GM19238 (cell line): ENCODE measurements around the gene CD7.

Source experiments
- DNase-seq: peaks from one replicate; pipeline ENCODE4 v3.0.0; 2011; ENCODE audit warnings: low spot score; ENCODE audit not compliant: insufficient read length

Gene CD7

DNA sequence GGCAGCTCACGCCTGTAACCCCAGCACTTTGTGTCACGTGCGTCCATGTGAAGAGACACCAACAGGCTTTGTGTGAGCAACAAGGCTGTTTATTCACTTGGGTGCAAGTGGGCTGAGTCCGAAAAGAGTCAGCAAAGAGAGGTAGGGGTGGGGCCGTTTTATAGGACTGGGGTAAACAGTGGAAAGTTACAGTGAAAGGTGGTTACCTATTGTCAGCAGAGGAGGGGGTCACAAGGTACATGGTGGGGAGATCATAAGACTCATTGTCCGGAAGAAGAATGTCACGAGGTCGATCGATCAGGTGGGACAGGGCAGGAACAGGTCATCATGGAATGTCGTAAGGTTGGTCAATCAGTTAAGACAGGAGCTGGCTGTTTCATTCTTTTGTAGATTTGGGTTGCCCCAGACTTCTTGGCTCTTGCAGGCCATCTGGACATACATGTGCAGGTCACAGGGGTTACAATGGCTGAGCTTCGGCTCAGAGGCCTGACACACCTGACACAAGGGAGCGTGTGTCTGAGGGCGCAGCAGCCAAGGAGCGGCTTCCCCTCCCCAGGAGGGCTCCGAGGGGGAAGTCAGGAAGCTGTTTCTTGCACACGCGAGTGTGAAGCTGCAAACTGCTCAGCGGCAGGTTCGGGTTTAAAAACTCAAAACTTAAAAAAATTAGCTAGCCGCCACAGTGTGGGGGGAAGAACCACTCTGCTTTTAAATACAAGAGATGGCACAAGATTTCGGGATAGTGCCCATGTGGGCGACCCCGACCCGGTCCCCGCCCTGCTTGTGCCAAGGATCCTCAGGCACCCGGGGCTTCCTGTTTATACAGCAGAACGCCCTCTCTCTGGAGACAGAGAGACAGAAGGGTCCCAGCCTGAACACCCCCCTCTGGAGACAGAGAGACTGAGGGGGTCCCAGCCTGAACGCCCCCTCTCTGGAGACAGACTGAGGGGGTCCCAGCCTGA lies 29.2 kb upstream of the CD7 start:
- no peak for DNase-seq

DNA sequence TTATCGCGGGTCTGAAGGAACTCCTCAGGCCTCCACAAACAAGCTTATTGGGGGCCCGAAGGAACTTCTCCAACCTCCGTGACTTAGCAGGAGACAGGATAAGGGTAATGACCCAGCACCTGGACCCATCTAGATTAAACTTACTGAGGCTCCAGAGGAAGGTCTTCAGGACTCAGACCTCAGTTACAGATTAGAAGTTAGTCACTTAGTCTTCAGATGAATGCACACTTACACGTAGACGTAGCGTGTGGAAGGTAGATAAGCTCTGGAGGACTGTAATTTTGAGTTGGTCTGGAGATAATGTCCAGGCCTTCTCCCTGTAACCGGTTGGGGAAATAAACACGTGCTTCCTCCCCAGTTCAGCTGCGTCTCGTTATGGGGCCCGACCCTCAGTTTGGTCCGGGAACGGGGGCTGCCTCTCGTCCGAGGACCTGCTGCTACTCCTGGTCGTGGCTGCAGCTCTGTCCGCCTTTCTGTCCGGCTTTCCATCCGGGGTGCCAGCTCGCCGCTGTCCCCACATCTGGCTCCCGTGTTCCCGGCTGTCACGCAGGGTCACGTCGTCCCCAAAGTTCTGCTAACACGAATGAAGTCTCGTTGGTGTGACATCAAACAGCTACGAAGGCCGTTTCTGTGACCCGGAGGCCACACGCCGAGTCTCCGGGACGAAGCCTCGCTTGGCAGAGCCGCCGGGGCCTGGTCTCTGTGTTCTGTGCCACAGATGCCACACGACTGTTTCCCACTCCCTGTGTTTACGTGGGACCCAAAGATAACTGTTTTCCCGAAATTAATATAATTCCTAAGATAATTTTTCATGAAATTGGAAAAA lies 28.0 kb upstream of the CD7 start:
- DNase-seq, result no peak

DNA sequence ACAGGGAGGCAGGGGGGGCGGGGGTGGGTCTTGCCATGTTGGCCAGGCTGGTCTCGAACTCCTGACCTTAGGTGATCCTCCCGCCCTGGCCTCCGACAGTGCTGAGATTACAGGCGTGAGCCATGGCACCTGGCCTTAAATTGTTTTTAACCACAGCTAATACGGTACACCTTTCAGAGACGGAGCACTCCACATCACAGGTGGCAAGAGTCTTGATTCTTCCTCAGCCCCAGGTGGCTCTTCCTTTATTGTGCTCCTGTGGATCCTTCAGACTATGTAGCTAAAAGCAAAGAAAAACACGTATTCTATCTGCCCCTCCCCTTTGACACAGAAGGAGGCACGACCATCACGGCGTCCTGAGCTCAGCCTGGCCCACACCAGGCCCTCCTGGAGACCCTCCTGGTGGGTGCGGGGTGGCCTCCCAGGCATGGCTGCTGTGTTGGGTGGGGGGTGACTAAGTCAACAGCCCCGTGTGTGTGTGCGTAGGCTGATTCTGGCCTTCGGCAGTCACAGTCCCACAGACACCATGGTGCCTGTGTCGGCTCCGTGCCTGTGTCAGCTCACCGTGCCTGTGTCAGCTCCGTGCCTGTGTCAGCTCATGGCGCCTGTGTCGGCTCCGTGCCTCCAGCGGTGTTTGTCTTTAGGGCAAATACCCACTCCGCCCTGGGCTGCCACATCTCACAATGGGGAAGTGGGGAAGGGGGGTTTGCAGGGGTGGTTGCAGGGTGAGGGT lies 26.9 kb upstream of the CD7 start:
- DNase-seq, result no peak

DNA sequence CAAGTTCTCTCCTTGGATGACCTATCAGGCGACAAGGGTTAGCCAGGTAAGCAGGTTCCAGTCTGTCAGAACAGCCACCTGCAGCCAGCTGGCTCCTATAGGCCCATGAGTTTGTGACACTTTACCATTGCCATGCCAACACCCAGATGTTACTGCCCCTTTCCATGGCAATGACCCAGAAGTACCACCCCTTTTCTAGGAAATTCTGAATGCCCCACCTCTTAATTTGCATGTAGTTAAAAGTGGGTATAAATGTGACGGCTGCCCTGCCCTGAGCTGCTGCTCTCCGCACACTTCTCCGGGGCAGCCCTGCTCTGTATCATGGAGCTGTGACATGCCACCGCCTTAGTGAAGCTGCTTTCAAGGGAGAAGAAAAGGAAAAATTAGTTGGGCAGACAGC lies 26.2 kb upstream of the CD7 start:
- no peak for DNase-seq

DNA sequence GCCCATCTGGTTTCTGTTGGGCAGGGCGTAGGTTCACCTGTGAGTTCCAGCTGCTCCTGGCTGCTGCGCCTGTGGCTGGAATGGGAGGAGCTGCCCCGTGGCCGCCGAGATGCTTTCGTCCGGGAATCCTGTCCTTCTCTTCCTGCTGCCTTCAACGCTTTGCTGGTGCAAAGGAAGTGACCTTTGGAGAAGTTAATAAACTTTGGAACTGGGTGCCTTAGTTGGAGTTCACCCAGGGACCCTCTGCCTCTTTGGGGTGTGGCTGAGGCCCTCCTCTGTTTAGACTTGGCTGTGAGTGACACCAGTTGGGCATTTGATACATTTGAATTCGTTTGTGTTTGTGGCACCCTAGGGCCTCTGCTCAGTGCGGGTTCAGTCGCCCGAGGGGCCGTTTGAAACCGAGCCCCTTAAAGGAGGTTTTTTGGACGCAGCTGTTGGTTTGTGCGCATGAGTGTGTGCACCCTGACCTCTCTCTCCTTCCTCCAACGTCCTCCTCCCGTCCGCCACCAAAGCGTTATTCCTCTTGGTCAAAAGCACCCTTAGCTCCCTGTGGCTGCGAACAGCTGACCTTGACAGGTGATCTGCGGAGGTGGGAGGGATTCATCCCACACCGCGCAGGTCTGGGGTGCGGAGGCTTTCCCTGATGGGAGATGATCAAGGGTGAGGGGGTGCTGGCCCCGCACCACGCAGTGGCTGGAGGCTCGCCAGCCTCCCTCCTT lies 25.1 kb upstream of the CD7 start:
- no peak for DNase-seq

DNA sequence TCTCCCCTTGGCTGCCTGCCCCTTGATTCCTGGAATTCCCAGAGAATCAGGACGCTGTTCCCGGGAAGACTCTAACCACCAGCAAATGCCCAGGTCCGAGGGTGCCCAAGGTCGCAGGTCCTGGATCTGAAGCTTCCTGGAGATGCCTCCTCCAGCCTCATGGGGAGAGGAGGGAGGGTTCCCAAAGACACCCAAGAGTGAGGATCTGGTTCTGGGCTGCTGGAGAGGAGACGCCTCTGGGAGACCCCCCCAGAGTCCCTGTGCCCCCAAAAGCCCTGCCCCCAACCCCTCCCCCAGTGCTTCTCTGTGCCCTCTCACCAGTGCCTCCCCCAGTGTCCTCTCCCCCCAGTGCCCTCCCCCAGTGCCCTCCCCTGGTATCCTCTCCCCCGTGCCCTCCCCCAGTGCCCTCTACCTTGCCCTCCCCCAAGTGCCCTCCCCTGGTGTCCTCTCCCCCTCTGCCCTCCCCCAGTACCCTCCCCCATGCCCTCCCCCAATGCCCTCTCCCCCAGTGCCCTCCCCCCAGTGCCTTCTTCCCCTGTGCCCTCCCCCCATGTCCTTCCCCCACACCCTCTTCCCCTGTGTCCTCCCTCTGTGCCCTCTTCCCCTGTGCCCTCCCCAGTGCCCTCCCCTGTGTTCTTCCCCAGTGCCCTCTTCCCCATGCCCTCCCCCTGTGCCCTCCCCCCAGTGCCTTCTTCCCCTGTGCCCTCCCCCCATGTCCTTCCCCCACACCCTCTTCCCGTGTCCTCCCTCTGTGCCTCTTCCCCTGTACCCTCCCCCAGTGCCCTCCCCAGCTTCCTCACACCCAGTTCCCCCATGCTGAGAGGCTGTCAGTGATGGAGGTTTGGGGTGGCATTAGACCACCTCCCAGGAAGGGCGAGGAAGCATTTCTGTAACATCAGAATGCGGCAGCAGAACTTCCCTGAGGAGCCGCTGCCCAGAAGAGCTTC lies 22.5 kb upstream of the CD7 start:
- no peak for DNase-seq

DNA sequence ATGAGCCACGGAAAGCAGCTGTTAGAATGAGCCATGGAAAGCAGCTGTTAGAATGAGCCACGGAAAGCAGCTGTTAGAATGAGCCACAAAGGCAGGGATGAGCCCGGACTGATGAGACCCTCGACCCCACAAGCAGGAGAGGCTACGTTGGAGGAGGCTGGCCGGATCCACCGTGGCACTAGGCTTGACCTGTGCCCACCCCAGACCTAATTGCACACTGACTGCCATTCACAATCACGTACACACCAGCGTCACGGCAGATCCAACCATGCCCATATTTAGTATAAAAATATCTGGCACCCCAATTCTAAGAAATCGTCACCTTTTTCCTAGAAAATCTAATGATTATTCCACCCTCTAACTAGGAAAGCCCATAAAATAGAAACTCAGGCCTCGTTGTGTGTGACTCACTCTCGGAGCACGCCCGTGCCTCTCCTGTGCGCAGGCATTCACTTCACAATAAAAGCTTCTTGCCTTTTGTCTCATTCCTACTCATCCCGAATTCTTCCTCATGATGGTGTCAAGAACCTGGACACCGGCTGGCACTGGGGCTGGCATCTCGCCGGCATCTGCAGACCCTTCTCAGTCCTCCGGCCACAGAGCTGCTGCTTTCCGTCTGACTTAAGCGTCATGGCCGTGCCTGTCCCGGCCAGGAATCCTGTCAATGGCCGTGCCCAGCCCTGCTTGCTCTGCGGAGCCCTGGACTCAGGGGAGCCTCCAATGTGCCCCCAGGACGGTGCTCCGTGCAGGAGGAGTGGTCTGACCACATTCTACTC lies 21.6 kb upstream of the CD7 start:
- no peak for DNase-seq

DNA sequence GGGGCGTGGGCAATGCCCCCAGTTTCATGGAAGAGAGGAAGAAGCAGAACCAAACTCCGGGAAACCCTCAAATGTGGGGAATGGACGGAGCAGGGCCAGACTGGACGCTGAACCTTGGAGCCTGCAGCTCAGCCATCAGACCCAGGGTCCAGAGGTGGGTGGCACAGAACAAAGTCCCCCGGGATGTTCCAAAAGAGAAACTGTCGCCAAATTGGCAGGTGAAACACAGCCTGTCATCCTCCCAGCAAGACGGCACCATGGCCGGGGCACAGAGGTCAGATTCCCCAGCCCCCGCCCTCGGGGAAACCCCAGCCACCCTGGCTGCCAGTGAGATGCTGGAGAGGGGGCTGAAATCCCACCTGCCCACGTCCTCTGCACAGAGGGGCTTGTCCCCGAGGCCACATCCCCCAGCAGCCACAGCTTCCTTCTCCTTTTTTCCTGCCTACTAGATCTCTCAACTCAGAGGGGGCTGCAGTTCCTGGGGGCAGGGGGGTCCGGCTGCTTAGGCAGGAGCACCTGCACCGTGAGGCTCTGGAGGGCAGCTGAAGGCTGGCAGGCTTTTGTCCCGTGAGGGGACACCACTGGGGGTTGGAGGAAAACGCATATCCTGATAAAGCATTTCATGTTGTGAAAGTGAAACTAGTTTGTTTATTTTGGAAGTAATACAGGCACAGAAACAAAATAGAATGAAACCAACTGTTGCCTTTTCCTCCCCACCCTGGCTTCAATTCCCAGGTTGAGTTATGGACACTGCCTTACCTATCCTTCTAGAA lies 17.4 kb upstream of the CD7 start:
- peak; percentile 54 for DNase-seq

DNA sequence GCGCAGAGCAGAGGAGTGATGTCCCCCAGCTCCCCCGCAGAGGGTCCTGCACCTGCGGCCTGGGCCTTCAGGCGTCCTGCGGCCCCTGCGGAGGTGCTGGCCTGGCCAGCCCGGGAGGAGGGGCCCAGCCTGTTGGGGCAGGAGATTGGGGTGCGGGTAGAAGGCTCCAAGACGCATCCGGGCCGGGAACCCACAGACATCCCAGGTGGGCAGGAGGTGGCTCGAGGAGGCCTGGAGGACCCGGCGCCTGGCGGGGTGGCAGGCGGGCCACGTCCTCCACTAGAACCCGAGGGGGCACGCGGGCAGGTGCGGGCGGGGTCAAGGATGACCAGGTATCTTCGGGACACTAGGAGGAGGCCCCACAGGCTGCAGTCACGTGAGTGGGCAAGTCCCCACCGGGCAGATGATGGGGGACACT lies 16.8 kb upstream of the CD7 start:
- no peak for DNase-seq

DNA sequence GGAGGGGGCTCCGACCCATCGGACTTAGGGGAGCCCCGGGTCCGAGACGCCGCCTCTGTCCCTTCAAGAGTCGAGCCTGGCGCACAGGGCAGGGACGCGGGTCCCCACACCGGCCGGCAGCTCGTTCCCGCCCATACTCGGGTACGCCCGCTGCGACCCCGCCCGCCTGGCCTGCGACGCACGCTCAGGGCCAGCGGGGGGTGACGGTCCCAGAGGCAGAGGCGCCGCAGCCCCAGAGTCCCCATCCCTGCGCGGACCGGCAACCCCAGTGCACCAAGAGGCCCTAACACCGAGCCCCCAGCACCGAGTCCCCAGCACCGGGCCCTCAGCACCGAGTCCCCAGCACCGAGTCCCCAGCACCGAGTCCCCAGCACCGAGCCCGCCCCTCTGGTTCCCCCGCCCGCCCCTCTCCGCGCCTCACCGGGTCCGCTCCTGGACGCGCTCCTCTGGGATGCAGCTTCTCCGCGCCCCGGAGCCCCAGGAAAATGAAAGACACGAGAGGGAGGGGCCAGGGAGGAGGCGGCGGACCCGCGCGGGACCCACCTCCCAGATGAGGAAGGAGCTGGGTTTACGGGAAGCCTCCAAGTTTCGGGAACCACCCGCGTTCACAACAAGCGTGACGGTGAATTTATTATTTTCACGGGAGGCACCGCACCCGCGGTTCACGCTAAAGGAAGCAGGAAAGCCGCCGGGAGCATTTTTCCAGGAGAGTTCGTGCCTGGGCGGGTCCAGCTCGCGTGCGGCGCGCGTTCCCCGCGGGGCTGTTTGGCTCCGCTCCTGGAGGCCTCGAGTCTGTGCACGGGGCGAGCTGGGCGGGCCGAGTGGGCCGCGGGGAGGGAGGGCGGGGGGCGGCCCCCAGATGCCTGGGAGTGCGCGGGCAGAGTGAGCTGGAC lies 16.1 kb upstream of the CD7 start, which contains the start of gene SECTM1:
Gene SECTM1 (minus strand): TSS at position 488 of the 893 bp plus-strand sequence. CDS start 6,526 bp downstream, outside the sequence.
- no peak for DNase-seq

DNA sequence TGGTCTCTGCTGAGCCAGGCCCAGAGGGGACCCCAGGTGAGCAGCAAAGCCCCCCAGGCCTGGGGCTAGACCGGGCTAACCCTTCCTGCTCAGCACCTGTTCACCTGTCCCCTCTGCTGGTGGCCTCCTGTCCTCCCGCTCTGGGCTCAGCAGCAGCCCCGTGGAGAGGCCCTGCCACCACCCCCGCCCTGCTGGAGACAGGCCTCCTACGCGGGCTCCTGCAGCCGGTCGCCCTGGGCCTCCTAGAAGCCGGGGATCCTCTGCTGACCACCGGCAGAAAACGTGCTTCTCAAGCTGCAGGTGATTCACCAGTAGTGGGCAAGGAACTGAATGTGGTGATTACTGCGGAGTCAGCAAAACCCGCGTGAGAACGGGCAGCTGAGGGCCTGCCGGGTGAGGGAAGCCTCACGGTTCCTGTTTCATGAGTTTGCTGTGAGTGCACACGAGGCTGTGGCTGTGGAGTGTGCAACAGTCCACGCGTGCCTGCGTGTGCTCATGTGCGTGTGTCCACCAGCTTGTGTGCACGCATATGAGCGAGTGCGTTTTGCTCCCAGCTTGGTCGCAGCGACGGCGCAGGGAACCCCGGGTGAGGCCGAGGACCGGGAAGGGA lies 15.4 kb upstream of the CD7 start:
- no peak for DNase-seq

DNA sequence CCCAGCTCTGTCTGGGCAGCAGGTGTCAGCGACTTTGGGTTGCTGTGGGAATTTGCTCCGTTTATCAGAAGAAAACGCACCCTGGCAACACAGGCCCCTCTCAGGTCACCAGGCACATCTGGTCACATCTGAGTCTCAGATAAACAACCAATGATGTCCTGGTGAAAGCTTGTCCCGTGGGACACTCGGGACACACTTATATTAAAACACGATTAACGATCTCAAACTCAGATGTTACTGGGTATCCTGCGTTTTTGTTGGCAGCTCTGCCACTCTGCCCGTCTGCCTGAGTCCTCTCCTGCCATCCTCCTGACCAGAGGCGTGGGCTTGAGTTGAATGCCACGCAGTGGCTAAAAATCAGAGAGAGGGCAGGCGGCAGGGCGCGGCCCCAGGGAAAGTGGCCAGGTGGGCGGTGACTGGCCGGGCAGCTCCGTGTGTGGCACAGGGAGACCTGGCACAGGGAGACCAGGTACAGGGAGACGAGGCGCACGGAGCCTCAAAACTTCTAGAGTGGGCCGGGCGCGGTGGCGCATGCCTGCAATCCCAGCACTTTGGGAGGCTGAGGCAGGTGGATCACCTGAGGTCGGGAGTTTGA lies 14.0 kb upstream of the CD7 start:
- DNase-seq, result no peak

DNA sequence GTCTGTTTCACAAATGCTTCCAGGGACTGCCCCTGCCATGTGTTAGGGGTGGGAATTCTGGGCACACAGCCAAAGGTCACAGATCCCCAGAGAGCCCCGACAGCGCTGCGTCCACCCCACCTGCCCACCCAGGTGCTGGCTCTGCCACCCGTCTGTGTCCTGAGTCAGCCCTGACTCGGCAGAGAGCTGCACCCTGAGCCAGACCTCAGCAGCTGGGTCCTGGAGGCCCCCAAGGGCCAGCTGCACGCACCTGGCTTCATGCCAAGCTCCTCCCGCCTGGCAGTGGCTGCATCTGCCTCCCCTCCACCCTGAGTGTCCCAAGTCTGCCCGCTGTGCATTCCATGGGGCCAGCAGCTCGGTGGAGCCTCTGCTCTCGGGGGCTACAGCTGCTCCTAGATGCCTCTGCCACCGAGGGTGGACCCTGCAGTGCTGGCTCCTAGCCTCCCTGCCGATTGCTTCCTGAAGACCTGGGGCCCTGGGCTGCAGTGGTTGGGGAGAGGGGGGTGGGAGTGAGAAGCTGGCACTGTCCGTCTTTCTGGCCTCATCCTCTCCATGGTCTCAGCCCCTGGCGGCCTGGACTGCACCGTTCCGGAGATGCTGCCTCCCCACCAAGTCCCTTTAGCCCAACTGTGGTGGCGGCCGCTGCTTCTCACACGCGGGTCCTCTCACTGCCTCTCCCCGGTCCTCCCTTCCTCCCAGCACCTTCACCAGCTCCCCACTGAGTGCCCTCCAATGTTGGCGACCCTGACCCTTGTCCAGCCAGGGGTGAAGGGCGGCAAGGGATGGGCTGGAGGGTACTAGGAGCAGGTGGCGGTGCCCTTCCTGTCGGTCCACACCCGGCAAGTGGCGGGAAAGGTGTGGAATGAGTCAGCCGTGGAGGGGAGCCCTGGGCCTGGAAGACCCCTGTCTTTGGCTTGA lies 13.2 kb upstream of the CD7 start:
- DNase-seq, result no peak

DNA sequence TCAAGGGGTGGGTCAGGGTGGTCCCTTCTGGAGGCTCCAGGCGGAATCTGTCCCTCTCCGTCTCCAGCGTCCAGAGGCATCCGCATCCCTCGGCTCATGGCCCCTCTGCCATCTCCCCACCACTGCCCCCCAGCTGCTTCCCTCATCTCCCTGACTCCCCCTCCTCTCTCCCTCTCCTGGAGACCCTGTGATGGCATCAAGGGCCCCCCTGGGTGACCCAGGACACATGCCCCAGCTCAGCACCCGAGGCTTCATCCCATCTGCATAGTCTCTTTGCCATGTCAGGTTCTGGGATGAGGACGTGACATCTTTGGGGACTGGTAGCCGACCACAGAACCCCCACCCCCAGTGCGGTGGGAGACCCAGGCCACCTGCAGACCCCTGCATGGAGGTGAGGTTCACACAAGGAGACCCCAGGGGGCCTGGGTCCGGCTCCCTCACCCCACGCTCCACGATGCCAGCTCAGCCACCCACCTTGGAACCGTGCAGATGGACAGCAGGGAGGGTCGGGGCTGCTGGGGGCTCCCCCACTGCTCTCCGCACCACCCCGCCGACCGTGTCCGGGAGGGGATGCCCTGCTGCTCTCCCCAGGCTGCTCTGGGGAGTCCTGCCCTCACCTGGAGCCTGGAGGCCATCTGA lies 12.4 kb upstream of the CD7 start:
- DNase-seq, result no peak

DNA sequence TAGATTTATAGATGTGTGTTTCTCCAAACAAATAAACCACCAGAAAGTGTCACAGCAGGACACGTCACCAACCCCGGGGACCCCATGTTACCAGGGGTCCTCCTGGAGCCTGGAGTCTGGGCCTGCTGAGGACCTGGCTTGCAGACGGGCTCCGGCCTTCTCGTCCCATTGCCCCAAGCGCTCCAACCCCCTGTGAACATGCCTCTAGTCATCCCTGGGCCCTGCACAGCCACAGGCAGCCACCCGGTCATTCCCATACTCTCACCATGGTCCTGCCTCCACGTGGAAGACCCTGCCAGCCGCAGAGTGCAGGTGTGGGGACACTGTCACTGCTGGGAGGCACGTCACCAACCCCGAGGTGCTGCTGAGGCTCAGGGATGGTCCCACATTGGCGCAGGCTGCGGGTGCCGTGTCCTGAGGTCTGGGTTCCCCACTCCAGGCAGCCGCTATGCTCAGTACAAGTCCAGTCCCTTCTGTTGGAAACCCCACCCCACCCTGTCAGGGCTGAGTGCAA lies 11.6 kb upstream of the CD7 start:
- no peak for DNase-seq
